WI38 (cell line): ENCODE results near the gene TUBG2.
"Not testable (repeated sequence)": the region's sequence is repeated elsewhere in the genome, so short reads cannot be mapped to it uniquely, and the experiment has no call there.

ENCODE experiments used
- H3K4me3 ChIP-seq: 2 replicates; pipeline ENCODE4 v1.5.1; 2011; ENCODE audit warnings: low read depth, mild to moderate bottlenecking, control low read depth, low read length
- TF ChIP-seq, protein P1 (sequence below): IDR thresholded peaks from 2 replicates; pipeline ENCODE4 v1.5.1; 2012; ENCODE audit warnings: low read depth, mild to moderate bottlenecking, control low read depth, low read length

The TUBG2 gene

DNA sequence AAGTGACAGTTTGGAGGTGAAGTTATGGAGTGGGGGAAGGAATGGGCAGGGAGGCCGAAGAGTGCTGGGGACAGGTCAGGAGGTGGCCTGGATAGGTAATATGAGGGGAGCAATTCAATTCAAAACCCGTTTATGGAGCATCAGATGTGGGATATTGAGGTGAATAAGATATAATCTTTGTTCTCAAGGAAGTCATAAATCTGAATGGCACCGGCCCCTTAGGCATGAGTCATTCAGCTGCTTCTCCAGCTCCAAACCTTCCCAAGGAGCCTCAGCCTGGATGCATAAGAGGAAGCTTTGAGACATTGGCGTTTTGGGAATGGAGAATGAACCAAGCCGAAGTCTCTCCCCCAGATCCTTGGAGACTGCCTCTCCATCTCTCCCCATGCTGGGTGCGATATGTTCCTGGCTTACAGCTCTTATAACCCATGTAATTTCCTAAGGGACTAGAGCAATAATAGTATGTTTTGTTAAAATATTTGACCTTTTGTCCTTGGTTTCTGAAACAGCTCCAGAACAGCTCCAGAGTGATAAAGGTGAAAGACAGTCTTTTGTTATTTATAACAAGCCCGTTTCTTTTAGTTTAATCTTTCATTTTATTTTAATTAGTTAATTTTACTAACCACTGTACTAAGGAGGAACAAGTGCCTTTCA is 1.7 kb downstream of the TUBG2 start:
- H3K4me3 ChIP-seq: no peak overlapping the region
- TF ChIP-seq, protein P1, sequence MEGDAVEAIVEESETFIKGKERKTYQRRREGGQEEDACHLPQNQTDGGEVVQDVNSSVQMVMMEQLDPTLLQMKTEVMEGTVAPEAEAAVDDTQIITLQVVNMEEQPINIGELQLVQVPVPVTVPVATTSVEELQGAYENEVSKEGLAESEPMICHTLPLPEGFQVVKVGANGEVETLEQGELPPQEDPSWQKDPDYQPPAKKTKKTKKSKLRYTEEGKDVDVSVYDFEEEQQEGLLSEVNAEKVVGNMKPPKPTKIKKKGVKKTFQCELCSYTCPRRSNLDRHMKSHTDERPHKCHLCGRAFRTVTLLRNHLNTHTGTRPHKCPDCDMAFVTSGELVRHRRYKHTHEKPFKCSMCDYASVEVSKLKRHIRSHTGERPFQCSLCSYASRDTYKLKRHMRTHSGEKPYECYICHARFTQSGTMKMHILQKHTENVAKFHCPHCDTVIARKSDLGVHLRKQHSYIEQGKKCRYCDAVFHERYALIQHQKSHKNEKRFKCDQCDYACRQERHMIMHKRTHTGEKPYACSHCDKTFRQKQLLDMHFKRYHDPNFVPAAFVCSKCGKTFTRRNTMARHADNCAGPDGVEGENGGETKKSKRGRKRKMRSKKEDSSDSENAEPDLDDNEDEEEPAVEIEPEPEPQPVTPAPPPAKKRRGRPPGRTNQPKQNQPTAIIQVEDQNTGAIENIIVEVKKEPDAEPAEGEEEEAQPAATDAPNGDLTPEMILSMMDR: no peak

DNA sequence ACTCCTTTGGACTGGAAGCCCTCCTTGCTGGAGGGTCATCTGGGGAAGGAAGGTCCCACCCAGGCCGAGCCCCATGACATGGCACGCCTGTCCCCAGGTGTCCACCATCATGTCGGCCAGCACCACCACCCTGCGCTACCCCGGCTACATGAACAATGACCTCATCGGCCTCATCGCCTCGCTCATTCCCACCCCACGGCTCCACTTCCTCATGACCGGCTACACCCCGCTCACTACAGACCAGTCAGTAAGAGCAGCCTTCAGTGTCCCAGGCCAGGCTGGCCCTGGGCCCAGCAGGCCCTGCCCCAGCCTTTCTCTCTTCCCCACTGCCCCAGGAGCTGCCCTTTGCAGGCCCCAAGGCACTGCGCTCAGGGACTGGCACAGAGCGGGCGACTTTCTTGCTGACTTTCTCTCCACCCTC is 6.5 kb downstream of the TUBG2 start:
- TF ChIP-seq, protein P1: no peak
- no peak overlapping the region for H3K4me3 ChIP-seq

DNA sequence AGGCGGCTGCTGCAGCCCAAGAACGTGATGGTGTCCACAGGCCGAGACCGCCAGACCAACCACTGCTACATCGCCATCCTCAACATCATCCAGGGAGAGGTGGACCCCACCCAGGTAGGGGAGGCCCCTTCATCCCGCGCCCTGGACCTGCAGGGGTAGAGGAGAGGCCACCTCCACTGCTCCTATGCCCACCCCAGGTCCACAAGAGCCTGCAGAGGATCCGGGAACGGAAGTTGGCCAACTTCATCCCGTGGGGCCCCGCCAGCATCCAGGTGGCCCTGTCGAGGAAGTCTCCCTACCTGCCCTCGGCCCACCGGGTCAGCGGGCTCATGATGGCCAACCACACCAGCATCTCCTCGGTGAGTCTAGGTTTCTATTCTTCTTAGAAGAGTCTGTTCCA is 7.0 kb downstream of the TUBG2 start:
- not testable (repeated sequence) for H3K4me3 ChIP-seq

DNA sequence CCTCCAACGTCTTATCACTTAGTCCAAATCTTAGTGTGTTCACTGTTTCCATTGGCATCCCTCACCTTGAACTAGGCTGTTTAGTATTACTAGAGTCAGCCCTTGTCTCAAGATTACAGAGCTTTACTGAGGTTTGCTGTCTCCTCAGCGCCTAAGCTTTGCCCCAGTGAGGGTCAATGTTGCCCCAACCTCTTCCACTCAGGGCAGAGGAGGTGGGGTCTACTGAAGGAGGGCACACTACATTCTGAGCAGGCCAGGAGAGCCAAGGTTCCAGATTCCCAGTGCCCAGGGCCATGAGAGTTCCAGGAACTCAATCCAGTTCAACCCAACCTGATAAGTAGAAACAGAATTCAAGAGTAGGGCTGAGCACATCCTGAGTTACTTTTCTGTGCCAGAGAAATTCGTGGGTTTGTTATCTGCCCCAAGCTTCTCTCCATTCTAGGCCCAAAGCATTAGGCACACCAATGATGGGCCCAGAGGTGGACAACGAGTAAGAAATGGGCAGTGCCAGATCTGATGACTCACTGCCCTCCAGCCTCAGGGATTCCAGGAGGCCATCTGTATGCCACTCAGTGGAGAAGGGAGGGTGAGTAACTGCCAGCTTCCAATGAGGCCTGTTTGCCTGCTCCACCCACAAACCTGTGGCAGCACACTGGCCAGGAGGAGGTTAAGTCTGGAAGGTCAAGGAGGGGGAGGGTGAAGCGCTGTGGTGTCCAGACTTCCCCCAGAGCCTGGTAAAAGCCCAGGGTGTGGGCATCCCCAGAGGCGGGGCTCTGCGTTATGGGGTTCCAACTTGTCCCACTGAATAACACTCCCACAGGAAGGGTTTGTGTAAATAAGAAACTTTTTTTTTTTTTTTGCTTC is 8.2 kb downstream of the TUBG2 start:
- no peak overlapping the region for H3K4me3 ChIP-seq
- TF ChIP-seq, protein P1: no peak

DNA sequence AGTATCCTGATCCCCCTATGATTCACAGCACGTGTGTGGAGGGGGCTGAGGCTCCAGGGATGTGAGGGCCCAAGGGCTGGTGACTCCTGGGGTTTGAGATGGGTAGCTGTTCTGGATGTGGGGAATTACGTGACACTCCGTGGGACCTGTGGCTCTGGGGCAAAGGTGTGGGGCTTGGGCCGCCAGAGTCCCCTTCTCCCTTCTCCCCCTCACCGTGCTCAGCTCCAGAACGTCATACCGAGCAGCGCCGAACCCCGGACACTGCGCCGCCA is 10.6 kb downstream of the TUBG2 start:
- no peak overlapping the region for H3K4me3 ChIP-seq
- TF ChIP-seq, protein P1: no peak

DNA sequence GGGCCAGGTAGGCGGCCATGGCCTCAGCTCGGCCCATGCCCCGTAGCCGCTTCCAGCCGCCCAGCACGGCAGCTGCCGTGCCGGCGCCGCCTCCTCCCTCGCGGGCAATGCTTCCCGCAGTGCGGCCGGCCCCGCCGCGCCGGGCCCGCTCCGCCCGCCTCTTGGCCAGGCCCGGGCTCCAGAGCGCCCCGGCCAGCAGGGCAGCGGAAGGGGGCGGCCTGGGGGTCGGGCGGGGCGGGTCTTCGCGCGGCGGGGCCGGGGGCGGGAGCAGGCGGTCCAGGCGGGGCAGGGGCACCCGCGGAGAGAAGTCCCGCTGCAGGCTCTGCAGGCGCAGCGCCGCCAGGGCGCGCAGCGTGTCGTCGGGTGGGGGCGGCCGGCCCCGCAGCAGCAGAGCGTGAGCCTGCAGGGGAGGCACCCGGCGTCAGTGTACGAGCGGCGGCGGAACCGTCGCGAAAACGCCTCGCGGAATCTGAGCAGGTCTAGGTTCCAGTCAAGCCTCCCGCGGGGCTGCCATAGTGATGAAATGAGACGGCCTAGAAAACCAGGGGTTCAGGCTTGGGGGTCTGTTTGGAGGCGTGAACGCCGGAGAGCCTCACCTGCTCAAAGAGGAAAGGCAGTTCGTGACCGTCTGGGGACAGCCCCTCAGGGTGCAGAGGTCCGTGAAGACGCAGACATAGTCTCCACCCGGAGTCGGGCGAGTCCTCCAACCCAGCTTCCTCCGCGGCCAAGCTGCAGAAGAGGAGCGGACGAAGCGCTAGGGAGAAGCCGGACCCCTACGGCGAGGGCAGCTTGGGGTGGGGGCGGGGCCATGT is 11.1 kb downstream of the TUBG2 start:
- TF ChIP-seq, protein P1: no peak
- no peak overlapping the region for H3K4me3 ChIP-seq

DNA sequence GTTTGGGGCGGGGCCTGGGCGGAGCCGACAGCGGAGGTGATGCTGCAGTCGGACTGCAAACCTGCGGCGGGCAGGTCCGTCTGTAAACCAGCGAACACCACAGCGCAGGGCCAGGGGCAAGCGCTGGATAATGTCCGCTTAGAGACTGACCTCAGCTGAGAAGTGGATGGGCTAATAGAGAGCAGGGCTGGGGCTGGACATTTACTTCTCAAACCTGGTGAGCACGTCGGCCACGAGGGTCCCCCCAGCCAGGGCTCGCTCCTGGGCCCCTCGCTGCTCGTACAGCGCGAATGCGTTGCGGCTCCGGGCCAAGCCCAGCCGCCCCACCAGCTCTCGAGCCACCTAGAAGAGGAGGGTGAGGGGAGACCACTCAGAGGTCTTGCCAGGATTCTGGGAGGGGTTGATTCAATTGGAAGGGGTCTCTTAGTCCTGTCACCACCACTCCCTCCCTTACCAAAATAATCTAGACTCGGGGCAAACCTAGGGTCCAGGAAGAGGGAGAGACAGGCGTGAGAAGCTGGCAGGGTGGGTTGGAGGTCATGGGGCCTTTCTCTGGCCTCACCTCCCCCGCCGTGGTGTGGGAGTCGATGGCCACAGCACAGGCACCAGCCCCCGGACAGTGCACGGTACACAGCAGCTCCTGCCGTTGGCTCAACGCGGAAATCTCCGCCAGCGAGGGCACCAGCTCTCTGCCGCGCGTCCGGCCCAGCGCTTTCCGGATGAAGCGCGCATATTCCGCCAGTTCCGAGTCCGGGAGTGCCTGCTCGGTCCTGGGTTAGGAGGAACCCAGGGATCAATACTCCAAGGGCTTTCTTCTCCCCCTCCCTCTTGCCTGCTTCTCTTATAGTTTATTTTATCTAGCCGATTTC is 11.9 kb downstream of the TUBG2 start:
- TF ChIP-seq, protein P1: no peak
- H3K4me3 ChIP-seq: no peak overlapping the region
